ENCODE results near the gene PRDM1.

The PRDM1 gene

GRCh38 chr6:106056060-106056745, 29.9 kb upstream of the PRDM1 start:
- POLR2A ChIA-PET (ENCODE audit: low non-redundant PET) = no interaction called here
- CTCF ChIA-PET = no interaction called here
- no peak for DNase-seq (ENCODE audit: low spot score)
- H3K27ac ChIP-seq = no peak overlapping the region
- TF ChIP-seq, protein P1, sequence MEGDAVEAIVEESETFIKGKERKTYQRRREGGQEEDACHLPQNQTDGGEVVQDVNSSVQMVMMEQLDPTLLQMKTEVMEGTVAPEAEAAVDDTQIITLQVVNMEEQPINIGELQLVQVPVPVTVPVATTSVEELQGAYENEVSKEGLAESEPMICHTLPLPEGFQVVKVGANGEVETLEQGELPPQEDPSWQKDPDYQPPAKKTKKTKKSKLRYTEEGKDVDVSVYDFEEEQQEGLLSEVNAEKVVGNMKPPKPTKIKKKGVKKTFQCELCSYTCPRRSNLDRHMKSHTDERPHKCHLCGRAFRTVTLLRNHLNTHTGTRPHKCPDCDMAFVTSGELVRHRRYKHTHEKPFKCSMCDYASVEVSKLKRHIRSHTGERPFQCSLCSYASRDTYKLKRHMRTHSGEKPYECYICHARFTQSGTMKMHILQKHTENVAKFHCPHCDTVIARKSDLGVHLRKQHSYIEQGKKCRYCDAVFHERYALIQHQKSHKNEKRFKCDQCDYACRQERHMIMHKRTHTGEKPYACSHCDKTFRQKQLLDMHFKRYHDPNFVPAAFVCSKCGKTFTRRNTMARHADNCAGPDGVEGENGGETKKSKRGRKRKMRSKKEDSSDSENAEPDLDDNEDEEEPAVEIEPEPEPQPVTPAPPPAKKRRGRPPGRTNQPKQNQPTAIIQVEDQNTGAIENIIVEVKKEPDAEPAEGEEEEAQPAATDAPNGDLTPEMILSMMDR (conservative IDR thresholded peaks at IDR 0.05; ENCODE audit: low read depth) = no peak

DNA sequence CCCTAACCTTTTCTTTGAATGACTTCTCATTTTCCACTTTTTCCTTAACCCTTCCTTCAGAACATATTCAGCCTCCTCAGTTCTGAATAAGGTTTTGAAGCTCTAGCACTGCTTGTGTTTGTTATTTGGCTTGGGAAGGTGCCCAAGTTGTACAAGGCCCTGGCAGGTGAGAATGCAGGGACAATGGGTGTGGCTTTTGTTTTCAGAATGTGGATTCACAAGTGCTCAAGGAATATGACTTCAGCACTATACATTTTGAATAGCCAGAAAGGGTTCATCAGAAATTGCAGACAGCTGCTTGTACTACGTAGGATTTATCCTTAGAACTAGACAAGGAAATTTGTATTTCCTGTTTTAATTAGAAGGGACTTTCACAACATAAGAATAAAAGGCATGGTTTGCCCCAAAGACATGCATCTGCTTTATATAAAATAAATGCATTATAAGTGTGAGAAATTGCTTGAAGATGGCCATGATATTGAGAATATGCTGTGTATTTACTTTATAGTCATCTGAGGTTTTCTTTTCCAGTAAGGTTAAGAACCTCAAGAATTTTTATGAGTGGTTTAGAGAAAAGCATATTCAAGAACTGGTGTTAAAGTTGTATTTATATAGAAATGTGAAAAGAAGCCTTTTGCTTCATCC, 29.3 kb upstream of the PRDM1 start:
- TF ChIP-seq, protein P1 (conservative IDR thresholded peaks at IDR 0.05; ENCODE audit: low read depth) = no peak
- ChIA-PET POLR2A (ENCODE audit: low non-redundant PET) (no interaction called here), CTCF (no interaction called here)
- no peak overlapping the region for H3K27ac ChIP-seq
- no peak for DNase-seq (ENCODE audit: low spot score)

DNA sequence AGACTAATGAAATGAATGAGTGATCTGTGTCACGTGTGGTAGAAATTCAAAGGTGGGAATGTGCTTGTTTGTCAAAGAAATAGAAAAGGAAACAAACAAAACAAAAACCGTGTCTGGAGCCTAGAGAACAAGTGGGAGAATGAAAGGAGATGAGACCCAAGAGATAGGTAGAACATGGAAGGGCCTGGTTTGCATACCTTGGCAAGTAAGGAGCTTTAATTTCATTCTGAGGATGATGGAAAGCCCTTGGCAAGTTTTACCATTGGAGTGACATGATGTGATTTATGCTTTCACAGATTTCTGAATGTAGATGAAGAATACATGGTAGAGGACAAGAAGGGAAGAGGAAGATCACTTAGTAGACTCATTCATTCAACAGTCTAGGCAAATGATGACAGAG, 26.8 kb upstream of the PRDM1 start:
- TF ChIP-seq, protein P1 (conservative IDR thresholded peaks at IDR 0.05; ENCODE audit: low read depth) = no peak
- DNase-seq (ENCODE audit: low spot score) = no peak
- CTCF ChIA-PET = interaction anchor here (0.6 kb wide), 1 partner anchor 656 kb away, joined by 4 read pairs; no protein-coding TSS in a partner anchor
- POLR2A ChIA-PET (ENCODE audit: low non-redundant PET) = no interaction called here
- H3K27ac ChIP-seq = no peak overlapping the region

DNA sequence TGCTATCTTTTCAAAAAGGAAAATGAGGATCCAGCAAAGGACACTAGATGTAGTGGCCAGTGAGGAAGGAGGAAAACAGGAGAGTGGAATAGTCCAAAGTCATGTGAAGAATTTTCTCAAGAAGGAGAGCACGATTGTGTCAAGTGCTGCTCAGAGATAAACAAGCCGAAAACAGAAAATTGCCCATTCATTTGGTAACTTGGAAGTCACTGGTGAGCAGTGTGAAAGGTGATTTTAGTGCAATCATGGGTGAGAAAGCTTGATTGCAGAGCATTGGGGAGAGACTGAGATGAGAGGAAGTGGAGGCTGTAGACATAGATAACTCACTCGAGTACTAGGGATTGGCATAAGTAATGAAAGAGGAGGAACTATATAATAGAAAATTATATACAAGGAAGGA, 26.0 kb upstream of the PRDM1 start:
- ChIA-PET CTCF (interaction anchor here (0.6 kb wide), 1 partner anchor 262 kb away, joined by 4 read pairs; no protein-coding TSS in a partner anchor), POLR2A (ENCODE audit: low non-redundant PET) (no interaction called here)
- H3K27ac ChIP-seq = no peak overlapping the region
- DNase-seq (ENCODE audit: low spot score) = no peak
- TF ChIP-seq, protein P1 (conservative IDR thresholded peaks at IDR 0.05; ENCODE audit: low read depth) = no peak

GRCh38 chr6:106063448-106063850, 22.7 kb upstream of the PRDM1 start:
- H3K27ac ChIP-seq = no peak overlapping the region
- ChIA-PET CTCF (interaction anchor here (0.8 kb wide), 1 partner anchor 765 kb away, joined by 6 read pairs; no protein-coding TSS in a partner anchor), POLR2A (ENCODE audit: low non-redundant PET) (no interaction called here)
- TF ChIP-seq, protein P1 (conservative IDR thresholded peaks at IDR 0.05; ENCODE audit: low read depth) = no peak
- peak; percentile 52 for DNase-seq (ENCODE audit: low spot score)

DNA sequence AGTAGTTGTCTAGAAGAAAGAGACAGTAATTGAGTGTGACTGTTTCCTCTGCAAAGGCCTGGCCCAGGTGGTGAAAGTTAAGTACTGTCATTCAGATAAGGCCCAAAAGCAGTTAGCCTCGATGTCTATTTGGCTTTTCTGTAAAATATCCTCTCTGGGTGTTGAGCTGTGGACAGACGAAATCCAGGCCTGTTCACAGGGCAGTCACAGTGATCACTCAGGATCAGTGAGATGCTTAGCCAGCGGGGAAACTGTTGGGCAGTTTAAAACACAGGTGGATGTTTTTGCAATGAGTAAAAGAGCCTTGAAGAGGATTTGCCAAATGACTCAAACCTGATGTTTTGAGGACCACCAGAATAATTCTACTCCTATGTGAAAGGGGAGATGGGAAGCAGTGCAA, 22.0 kb upstream of the PRDM1 start:
- DNase-seq (ENCODE audit: low spot score) = no peak
- TF ChIP-seq, protein P1 (conservative IDR thresholded peaks at IDR 0.05; ENCODE audit: low read depth) = no peak
- ChIA-PET POLR2A (ENCODE audit: low non-redundant PET) (no interaction called here), CTCF (no interaction called here)
- no peak overlapping the region for H3K27ac ChIP-seq

Data from RWPE1 (cell line).